Chondrocyte (in vitro differentiated cells): ENCODE results near the gene MBOAT2. TPM values are rescaled to one million over a fixed set of nuclear protein-coding genes. Genes with fewer than 3 reads are reported as not detected.

Experiments used
- DNase-seq: peaks from one replicate; pipeline ENCODE4 v3.0.0; 2021; ENCODE audit warnings: mixed read lengths, low spot score
- H3K27ac Mint-ChIP-seq: one replicate; pipeline ENCODE4 v1.8.0; 2021; ENCODE audit warnings: mild to moderate bottlenecking, moderate library complexity, mixed read lengths; ENCODE audit not compliant: unreplicated experiment
- H3K27me3 Mint-ChIP-seq: 2 replicates; pipeline ENCODE4 v1.8.0; 2021; ENCODE audit warnings: low read depth, mixed read lengths
- H3K36me3 Mint-ChIP-seq: 2 replicates; pipeline ENCODE4 v1.8.0; 2021; ENCODE audit warnings: low read depth, mixed read lengths
- H3K4me1 Mint-ChIP-seq: 2 replicates; pipeline ENCODE4 v1.8.0; 2021; ENCODE audit warnings: low read depth, mild to moderate bottlenecking, mixed read lengths
- H3K4me3 Mint-ChIP-seq: one replicate; pipeline ENCODE4 v1.8.0; 2021; ENCODE audit warnings: mild to moderate bottlenecking, moderate library complexity, mixed read lengths; ENCODE audit not compliant: unreplicated experiment
- H3K9me3 Mint-ChIP-seq: 2 replicates; pipeline ENCODE4 v1.8.0; 2021; ENCODE audit warnings: low read depth, mixed read lengths
- total RNA-seq: library from RNA; stranded (reverse); gene quantifications from 3 replicates; pipeline ENCODE4 v1.2.1, GENCODE V29; 2021
- TF ChIP-seq, protein P1 (sequence below): fragments of 200-600 bp; sonication (generic); IDR thresholded peaks from 2 replicates; pipeline ENCODE4 v1.5.0; 2021; ENCODE audit warnings: antibody characterized with exemption, mild to moderate bottlenecking, moderate library complexity

Gene MBOAT2
- total RNA-seq, 1 donor from 2014 or later = 40.2 TPM

- Mint-ChIP-seq H3K4me3 (no peak overlapping the region), H3K27me3 (no peaks in the 10 kb centered on the region), H3K9me3 (no peaks in the 10 kb centered on the region), H3K4me1 (no peaks in the 10 kb centered on the region), H3K36me3 (no peaks in the 10 kb centered on the region), H3K27ac (no peak overlapping the region)
- no peak for DNase-seq
- TF ChIP-seq, protein P1, sequence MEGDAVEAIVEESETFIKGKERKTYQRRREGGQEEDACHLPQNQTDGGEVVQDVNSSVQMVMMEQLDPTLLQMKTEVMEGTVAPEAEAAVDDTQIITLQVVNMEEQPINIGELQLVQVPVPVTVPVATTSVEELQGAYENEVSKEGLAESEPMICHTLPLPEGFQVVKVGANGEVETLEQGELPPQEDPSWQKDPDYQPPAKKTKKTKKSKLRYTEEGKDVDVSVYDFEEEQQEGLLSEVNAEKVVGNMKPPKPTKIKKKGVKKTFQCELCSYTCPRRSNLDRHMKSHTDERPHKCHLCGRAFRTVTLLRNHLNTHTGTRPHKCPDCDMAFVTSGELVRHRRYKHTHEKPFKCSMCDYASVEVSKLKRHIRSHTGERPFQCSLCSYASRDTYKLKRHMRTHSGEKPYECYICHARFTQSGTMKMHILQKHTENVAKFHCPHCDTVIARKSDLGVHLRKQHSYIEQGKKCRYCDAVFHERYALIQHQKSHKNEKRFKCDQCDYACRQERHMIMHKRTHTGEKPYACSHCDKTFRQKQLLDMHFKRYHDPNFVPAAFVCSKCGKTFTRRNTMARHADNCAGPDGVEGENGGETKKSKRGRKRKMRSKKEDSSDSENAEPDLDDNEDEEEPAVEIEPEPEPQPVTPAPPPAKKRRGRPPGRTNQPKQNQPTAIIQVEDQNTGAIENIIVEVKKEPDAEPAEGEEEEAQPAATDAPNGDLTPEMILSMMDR = no peak
Measured at GRCh38 chr2:9024575-9024974, 21.1 kb upstream of the MBOAT2 start.

- no peaks in the 10 kb centered on the region for H3K36me3 Mint-ChIP-seq
- no peak overlapping the region for H3K27ac Mint-ChIP-seq
- no peak overlapping the region for H3K4me3 Mint-ChIP-seq
- no peaks in the 10 kb centered on the region for H3K9me3 Mint-ChIP-seq
- no peaks in the 10 kb centered on the region for H3K27me3 Mint-ChIP-seq
- TF ChIP-seq, protein P1 = no peak
- H3K4me1 Mint-ChIP-seq = no peaks in the 10 kb centered on the region
- no peak for DNase-seq
Measured at GRCh38 chr2:9021563-9022211, 18.2 kb upstream of the MBOAT2 start.

- TF ChIP-seq, protein P1 = no peak
- H3K9me3 Mint-ChIP-seq = no peaks in the 10 kb centered on the region
- no peak overlapping the region for H3K27ac Mint-ChIP-seq
Measured at GRCh38 chr2:9020267-9020666, 16.8 kb upstream of the MBOAT2 start.

GRCh38 chr2:9018534-9018933 is 15.1 kb upstream of the MBOAT2 start:
- H3K4me3 Mint-ChIP-seq = no peak overlapping the region
- no peaks in the 10 kb centered on the region for H3K4me1 Mint-ChIP-seq
- H3K9me3 Mint-ChIP-seq = no peaks in the 10 kb centered on the region
- H3K27me3 Mint-ChIP-seq = peaks cover 7% of the 10 kb centered on the region
- no peak overlapping the region for H3K27ac Mint-ChIP-seq
- H3K36me3 Mint-ChIP-seq = no peaks in the 10 kb centered on the region
- TF ChIP-seq, protein P1 = no peak
- no peak for DNase-seq

More at GRCh38 chr2:9020267-9020666, 16.8 kb upstream of the MBOAT2 start:
- H3K36me3 Mint-ChIP-seq = no peaks in the 10 kb centered on the region
- H3K27me3 Mint-ChIP-seq = peaks cover 3% of the 10 kb centered on the region
- no peak for DNase-seq
- no peaks in the 10 kb centered on the region for H3K4me1 Mint-ChIP-seq
- H3K4me3 Mint-ChIP-seq = no peak overlapping the region

DNA sequence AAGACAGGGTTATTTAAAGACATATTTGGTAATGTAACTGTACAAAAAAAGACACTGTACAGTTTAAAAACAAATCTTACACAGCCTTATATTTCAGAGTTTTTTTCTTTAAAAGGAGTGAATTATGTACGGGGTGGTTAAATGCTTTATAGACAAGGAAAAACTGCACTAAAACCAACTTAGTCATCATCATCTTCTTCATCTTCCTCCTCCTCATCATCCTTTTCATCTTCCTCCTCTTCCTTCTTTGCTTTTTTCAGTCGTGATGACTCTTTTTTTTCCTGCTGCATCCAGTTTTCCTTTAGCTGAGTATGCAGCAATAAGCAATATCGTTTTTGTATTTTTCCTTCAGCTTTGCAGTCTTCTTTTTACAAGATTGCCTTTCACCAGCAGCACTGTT is 14.6 kb upstream of the MBOAT2 start:
- Mint-ChIP-seq H3K4me1 (no peaks in the 10 kb centered on the region), H3K36me3 (no peaks in the 10 kb centered on the region), H3K27ac (no peak overlapping the region), H3K27me3 (peaks cover 10% of the 10 kb centered on the region), H3K4me3 (no peak overlapping the region), H3K9me3 (no peaks in the 10 kb centered on the region)
- DNase-seq = no peak
- TF ChIP-seq, protein P1 = no peak
